ENCODE measurements around the gene NMNAT2.

The NMNAT2 gene

GRCh38 chr1:183391863-183392262 lies 26.3 kb downstream of the NMNAT2 start:
- H3K9ac ChIP-seq (ENCODE audit: low read depth, low read length) = no peak overlapping the region
- no peaks in the 10 kb centered on the region for H3K4me1 ChIP-seq (ENCODE audit: control insufficient read depth, insufficient read depth, low read length)
- H3K27me3 ChIP-seq (ENCODE audit: control insufficient read depth, insufficient read depth, low read length) = no peaks in the 10 kb centered on the region
- H3K27ac ChIP-seq (ENCODE audit: low read depth, low read length) = no peak overlapping the region
- H3K4me3 ChIP-seq (ENCODE audit: low read depth, low read length) = no peak overlapping the region
- no peaks in the 10 kb centered on the region for H3K36me3 ChIP-seq (ENCODE audit: control insufficient read depth, insufficient read depth, low read length)
- no peaks in the 10 kb centered on the region for H3K9me3 ChIP-seq (ENCODE audit: control insufficient read depth, insufficient read depth, low read length)

- Histone ChIP-seq H3K27ac (ENCODE audit: low read depth, low read length) (no peak overlapping the region), H3K9ac (ENCODE audit: low read depth, low read length) (no peak overlapping the region), H3K9me3 (ENCODE audit: control insufficient read depth, insufficient read depth, low read length) (no peaks in the 10 kb centered on the region), H3K4me3 (ENCODE audit: low read depth, low read length) (no peak overlapping the region), H3K27me3 (ENCODE audit: control insufficient read depth, insufficient read depth, low read length) (no peaks in the 10 kb centered on the region), H3K36me3 (ENCODE audit: control insufficient read depth, insufficient read depth, low read length) (no peaks in the 10 kb centered on the region), H3K4me1 (ENCODE audit: control insufficient read depth, insufficient read depth, low read length) (no peaks in the 10 kb centered on the region)
Measured at GRCh38 chr1:183390561-183390960, 27.6 kb downstream of the NMNAT2 start.

- Histone ChIP-seq H3K9me3 (ENCODE audit: control insufficient read depth, insufficient read depth, low read length) (no peaks in the 10 kb centered on the region), H3K9ac (ENCODE audit: low read depth, low read length) (no peak overlapping the region), H3K36me3 (ENCODE audit: control insufficient read depth, insufficient read depth, low read length) (no peaks in the 10 kb centered on the region), H3K4me3 (ENCODE audit: low read depth, low read length) (no peak overlapping the region), H3K27ac (ENCODE audit: low read depth, low read length) (no peak overlapping the region), H3K27me3 (ENCODE audit: control insufficient read depth, insufficient read depth, low read length) (no peaks in the 10 kb centered on the region), H3K4me1 (ENCODE audit: control insufficient read depth, insufficient read depth, low read length) (no peaks in the 10 kb centered on the region)
Measured at GRCh38 chr1:183388735-183389134, 29.4 kb downstream of the NMNAT2 start.

- H3K27me3 ChIP-seq (ENCODE audit: control insufficient read depth, insufficient read depth, low read length) = no peaks in the 10 kb centered on the region
- no peaks in the 10 kb centered on the region for H3K9me3 ChIP-seq (ENCODE audit: control insufficient read depth, insufficient read depth, low read length)
- H3K36me3 ChIP-seq (ENCODE audit: control insufficient read depth, insufficient read depth, low read length) = no peaks in the 10 kb centered on the region
- H3K4me3 ChIP-seq (ENCODE audit: low read depth, low read length) = no peak overlapping the region
- no peak overlapping the region for H3K27ac ChIP-seq (ENCODE audit: low read depth, low read length)
- H3K9ac ChIP-seq (ENCODE audit: low read depth, low read length) = no peak overlapping the region
- H3K4me1 ChIP-seq (ENCODE audit: control insufficient read depth, insufficient read depth, low read length) = no peaks in the 10 kb centered on the region
Measured at GRCh38 chr1:183385340-183386144, 32.6 kb downstream of the NMNAT2 start.

DNA sequence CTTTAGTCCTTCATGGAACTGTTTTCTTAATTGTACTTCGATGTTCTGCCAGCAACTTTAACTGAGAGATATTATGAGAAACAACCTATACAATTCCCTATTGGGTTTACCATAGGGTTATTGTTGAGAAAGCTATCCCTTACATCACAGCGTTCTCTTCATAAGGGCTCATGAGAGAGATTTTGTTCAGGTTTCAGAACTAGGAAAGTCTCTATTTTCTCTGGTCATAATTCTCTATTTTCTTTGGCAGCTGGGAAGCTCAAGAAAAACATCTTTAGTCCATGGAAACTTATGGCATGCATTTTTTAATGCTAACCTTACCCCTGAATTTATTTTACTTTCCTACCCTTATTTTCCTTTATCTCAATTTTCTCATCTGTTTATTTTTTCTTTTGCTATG lies 38.2 kb downstream of the NMNAT2 start:
- no peak overlapping the region for H3K4me3 ChIP-seq (ENCODE audit: low read depth, low read length)
- H3K27ac ChIP-seq (ENCODE audit: low read depth, low read length) = no peak overlapping the region
- H3K36me3 ChIP-seq (ENCODE audit: control insufficient read depth, insufficient read depth, low read length) = no peaks in the 10 kb centered on the region
- H3K9me3 ChIP-seq (ENCODE audit: control insufficient read depth, insufficient read depth, low read length) = no peaks in the 10 kb centered on the region
- no peak overlapping the region for H3K9ac ChIP-seq (ENCODE audit: low read depth, low read length)
- peaks cover 5% of the 10 kb centered on the region; the same call in 1 of the 2 replicates for H3K4me1 ChIP-seq (ENCODE audit: control insufficient read depth, insufficient read depth, low read length)
- H3K27me3 ChIP-seq (ENCODE audit: control insufficient read depth, insufficient read depth, low read length) = no peaks in the 10 kb centered on the region

- Histone ChIP-seq H3K9me3 (ENCODE audit: control insufficient read depth, insufficient read depth, low read length) (no peaks in the 10 kb centered on the region), H3K4me1 (ENCODE audit: control insufficient read depth, insufficient read depth, low read length) (peaks cover 7% of the 10 kb centered on the region), H3K9ac (ENCODE audit: low read depth, low read length) (no peak overlapping the region), H3K27ac (ENCODE audit: low read depth, low read length) (no peak overlapping the region), H3K27me3 (ENCODE audit: control insufficient read depth, insufficient read depth, low read length) (no peaks in the 10 kb centered on the region), H3K4me3 (ENCODE audit: low read depth, low read length) (no peak overlapping the region), H3K36me3 (ENCODE audit: control insufficient read depth, insufficient read depth, low read length) (no peaks in the 10 kb centered on the region)
Measured at GRCh38 chr1:183375381-183375780, 42.8 kb downstream of the NMNAT2 start.

DNA sequence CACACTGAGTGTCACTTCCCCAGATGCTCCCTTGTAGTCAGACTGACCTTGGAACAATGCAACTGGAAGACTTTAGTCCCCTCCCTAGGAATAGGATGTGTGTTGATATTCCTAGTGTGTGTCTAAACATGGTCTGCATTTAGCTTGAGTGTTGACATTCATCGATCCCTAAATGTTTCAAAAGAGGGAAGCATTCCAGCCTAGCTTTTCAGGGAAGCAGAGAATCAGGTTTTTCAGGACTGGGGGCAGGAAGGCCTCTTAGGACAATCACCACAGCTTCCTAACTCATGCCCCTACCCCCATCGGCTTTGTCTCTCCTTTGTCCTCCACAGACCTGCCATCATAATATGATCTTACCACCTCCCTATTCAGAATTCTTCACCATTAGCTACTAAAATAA lies 43.4 kb downstream of the NMNAT2 start:
- no peaks in the 10 kb centered on the region for H3K9me3 ChIP-seq (ENCODE audit: control insufficient read depth, insufficient read depth, low read length)
- H3K27me3 ChIP-seq (ENCODE audit: control insufficient read depth, insufficient read depth, low read length) = no peaks in the 10 kb centered on the region
- H3K36me3 ChIP-seq (ENCODE audit: control insufficient read depth, insufficient read depth, low read length) = no peaks in the 10 kb centered on the region
- H3K4me1 ChIP-seq (ENCODE audit: control insufficient read depth, insufficient read depth, low read length) = peaks cover 11% of the 10 kb centered on the region
- no peak overlapping the region for H3K4me3 ChIP-seq (ENCODE audit: low read depth, low read length)
- H3K27ac ChIP-seq (ENCODE audit: low read depth, low read length) = no peak overlapping the region
- H3K9ac ChIP-seq (ENCODE audit: low read depth, low read length) = no peak overlapping the region

DNA sequence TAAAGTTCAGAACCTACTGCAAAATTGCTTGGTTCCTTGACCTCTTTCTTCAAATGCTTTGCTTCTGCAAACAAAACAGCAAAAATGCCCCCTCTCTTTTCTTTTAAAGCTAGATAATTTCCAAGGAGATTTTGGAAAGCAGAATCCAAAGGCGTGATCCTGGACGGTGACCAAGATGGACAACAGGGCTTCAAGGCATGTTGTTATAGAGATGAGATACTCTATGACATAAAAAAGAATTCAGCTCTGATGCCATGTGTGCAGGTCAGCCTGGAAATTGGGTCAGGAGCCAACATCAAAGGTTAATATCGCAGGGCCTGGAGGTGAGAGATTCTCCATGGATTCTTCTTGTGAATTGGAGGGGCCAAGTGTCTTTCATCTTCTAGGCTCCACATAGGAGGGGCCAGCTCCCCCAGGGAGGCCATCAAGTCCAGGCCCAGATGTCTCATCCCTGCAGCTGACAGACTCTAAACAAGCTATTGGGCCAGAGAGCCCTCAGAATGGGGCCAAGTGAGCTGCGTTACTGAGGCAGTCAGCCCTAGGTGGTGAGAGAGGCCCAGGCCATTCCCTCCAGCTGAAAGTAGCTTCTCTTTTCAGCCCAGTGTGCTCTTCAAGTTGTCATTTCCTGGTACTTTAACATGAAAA lies 45.5 kb downstream of the NMNAT2 start:
- no peak overlapping the region for H3K4me3 ChIP-seq (ENCODE audit: low read depth, low read length)
- H3K36me3 ChIP-seq (ENCODE audit: control insufficient read depth, insufficient read depth, low read length) = no peaks in the 10 kb centered on the region
- H3K9me3 ChIP-seq (ENCODE audit: control insufficient read depth, insufficient read depth, low read length) = no peaks in the 10 kb centered on the region
- H3K27me3 ChIP-seq (ENCODE audit: control insufficient read depth, insufficient read depth, low read length) = no peaks in the 10 kb centered on the region
- no peak overlapping the region for H3K9ac ChIP-seq (ENCODE audit: low read depth, low read length)
- no peak overlapping the region for H3K27ac ChIP-seq (ENCODE audit: low read depth, low read length)
- peaks cover 14% of the 10 kb centered on the region for H3K4me1 ChIP-seq (ENCODE audit: control insufficient read depth, insufficient read depth, low read length)

- Histone ChIP-seq H3K27ac (ENCODE audit: low read depth, low read length) (no peak overlapping the region), H3K4me3 (ENCODE audit: low read depth, low read length) (no peak overlapping the region), H3K9ac (ENCODE audit: low read depth, low read length) (no peak overlapping the region), H3K9me3 (ENCODE audit: control insufficient read depth, insufficient read depth, low read length) (no peaks in the 10 kb centered on the region), H3K4me1 (ENCODE audit: control insufficient read depth, insufficient read depth, low read length) (peaks cover 14% of the 10 kb centered on the region), H3K36me3 (ENCODE audit: control insufficient read depth, insufficient read depth, low read length) (no peaks in the 10 kb centered on the region), H3K27me3 (ENCODE audit: control insufficient read depth, insufficient read depth, low read length) (no peaks in the 10 kb centered on the region)
Measured at GRCh38 chr1:183370399-183371058, 47.7 kb downstream of the NMNAT2 start.

GRCh38 chr1:183368213-183369108 lies 49.7 kb downstream of the NMNAT2 start:
- Histone ChIP-seq H3K27ac (ENCODE audit: low read depth, low read length) (no peak overlapping the region), H3K4me3 (ENCODE audit: low read depth, low read length) (no peak overlapping the region), H3K9me3 (ENCODE audit: control insufficient read depth, insufficient read depth, low read length) (no peaks in the 10 kb centered on the region), H3K9ac (ENCODE audit: low read depth, low read length) (no peak overlapping the region), H3K27me3 (ENCODE audit: control insufficient read depth, insufficient read depth, low read length) (no peaks in the 10 kb centered on the region), H3K36me3 (ENCODE audit: control insufficient read depth, insufficient read depth, low read length) (no peaks in the 10 kb centered on the region), H3K4me1 (ENCODE audit: control insufficient read depth, insufficient read depth, low read length) (peaks cover 9% of the 10 kb centered on the region)
